ENCODE measurements around the gene MYH2. TPM values are rescaled to one million over a fixed set of nuclear protein-coding genes. Genes with fewer than 3 reads are reported as not detected.

MYH2 gene
- total and polyA plus RNA-seq, 11 donors, result 0.07 to 0.40 TPM; not detected in 9

- TF ChIP-seq CTCF (IDR thresholded peaks at IDR 0.05) (no peak), POLR2A (IDR thresholded peaks at IDR 0.05) (no peak)
- no peak overlapping the region for H3K4me3 ChIP-seq
- DNase-seq, result no peak
- no peaks in the 10 kb centered on the region for H3K36me3 ChIP-seq
- 87 to 90% (median 88%) methylated on average over 11 of the region's 11 CpGs for WGBS, 4 donors
- no peaks in the 10 kb centered on the region for H3K4me1 ChIP-seq
- no peak overlapping the region for H3K27ac ChIP-seq
- intact Hi-C loops (cut with DNase I), result no loop called here
- H3K9me3 ChIP-seq, result peaks cover 0 to 5% (median 0%) of the 10 kb centered on the region in 12 donors
- no peak for ATAC-seq
- H3K27me3 ChIP-seq, result peaks cover 0 to 1% (median 0%) of the 10 kb centered on the region in 9 donors
These were observed 22.9 kb downstream of the MYH2 start for GRCh38 chr17:10526517-10526916.

- Histone ChIP-seq H3K4me1 (no peaks in the 10 kb centered on the region), H3K27me3 (no peaks in the 10 kb centered on the region), H3K36me3 (no peaks in the 10 kb centered on the region), H3K27ac (no peak overlapping the region), H3K9me3 (peaks cover 0 to 5% (median 0%) of the 10 kb centered on the region in 12 donors), H3K4me3 (no peak overlapping the region)
- DNase-seq (no peak), ATAC-seq (no peak)
- WGBS, 4 donors, result 87 to 93% (median 91%) methylated on average over 7 of the region's 7 CpGs
- TF ChIP-seq POLR2A (IDR thresholded peaks at IDR 0.05), result no peak
- TF ChIP-seq CTCF (IDR thresholded peaks at IDR 0.05), result no peak
- intact Hi-C loops (cut with DNase I), result no loop called here
These were observed 26.4 kb downstream of the MYH2 start for GRCh38 chr17:10523064-10523463.

- H3K36me3 ChIP-seq, result no peaks in the 10 kb centered on the region
- H3K27ac ChIP-seq, result no peak overlapping the region
- ATAC-seq, result no peak
- H3K9me3 ChIP-seq, result peaks cover 0 to 5% (median 0%) of the 10 kb centered on the region in 12 donors
- no peaks in the 10 kb centered on the region for H3K4me1 ChIP-seq
- DNase-seq, result no peak
- intact Hi-C loops (cut with DNase I), result no loop called here
- no peak overlapping the region for H3K4me3 ChIP-seq
- H3K27me3 ChIP-seq, result no peaks in the 10 kb centered on the region
- TF ChIP-seq CTCF (IDR thresholded peaks at IDR 0.05) (no peak), POLR2A (IDR thresholded peaks at IDR 0.05) (no peak)
These were observed 27.5 kb downstream of the MYH2 start for GRCh38 chr17:10521949-10522348.

- intact Hi-C loops (cut with DNase I), result loop anchor here in 1 of 10 donors (10.0 kb wide), 1 partner anchor 54 kb away; the partner anchor contains the start of gene MYH4
- Histone ChIP-seq H3K9me3 (peaks cover 0 to 5% (median 0%) of the 10 kb centered on the region in 12 donors), H3K27me3 (no peaks in the 10 kb centered on the region), H3K4me3 (no peak within 1 kb of the TSS), H3K4me1 (no peaks in the 10 kb centered on the region), H3K27ac (no peak within 1 kb of the TSS), H3K36me3 (no peaks in the 10 kb centered on the region)
- ATAC-seq, result no peak
- WGBS, 4 donors, result 69 to 78% (median 73%) methylated on average over 11 of the region's 11 CpGs
- no peak for DNase-seq
- no peak for TF ChIP-seq POLR2A (IDR thresholded peaks at IDR 0.05)
- no peak for TF ChIP-seq CTCF (IDR thresholded peaks at IDR 0.05)
These were observed 31.0 kb downstream of the MYH2 start, which contains the start of gene MYH1 for GRCh38 chr17:10518271-10519037. TSS of gene MYH1 (minus strand) at chr17:10518542. CDS start at chr17:10516642, 1,900 bp downstream.
